Body of pancreas (tissue), 4 donors: ENCODE measurements around the gene SOX18.
A peak's percentile ranks its signal among the peaks of the same experiment; 100 is the strongest.

ENCODE experiments used
- POLR2A ChIP-seq, 3 donors: fragments of 450-650 bp; IDR thresholded peaks; one replicate each; pipeline ENCODE4 v1.6.1; 2016; ENCODE audit warnings: antibody characterized with exemption in 3 of 3, mild to moderate bottlenecking in 2 of 3
- TF ChIP-seq, protein P1 (sequence below), 7 experiments: fragments of 450-650 bp in 4 of 7; fragments of 200-600 bp in 3 of 7; sonication (generic) in 3 of 7; IDR thresholded peaks; one replicate each; pipeline ENCODE4 v1.5.1; 2016 to 2019; ENCODE audit warnings: antibody characterized with exemption in 7 of 7

DNA sequence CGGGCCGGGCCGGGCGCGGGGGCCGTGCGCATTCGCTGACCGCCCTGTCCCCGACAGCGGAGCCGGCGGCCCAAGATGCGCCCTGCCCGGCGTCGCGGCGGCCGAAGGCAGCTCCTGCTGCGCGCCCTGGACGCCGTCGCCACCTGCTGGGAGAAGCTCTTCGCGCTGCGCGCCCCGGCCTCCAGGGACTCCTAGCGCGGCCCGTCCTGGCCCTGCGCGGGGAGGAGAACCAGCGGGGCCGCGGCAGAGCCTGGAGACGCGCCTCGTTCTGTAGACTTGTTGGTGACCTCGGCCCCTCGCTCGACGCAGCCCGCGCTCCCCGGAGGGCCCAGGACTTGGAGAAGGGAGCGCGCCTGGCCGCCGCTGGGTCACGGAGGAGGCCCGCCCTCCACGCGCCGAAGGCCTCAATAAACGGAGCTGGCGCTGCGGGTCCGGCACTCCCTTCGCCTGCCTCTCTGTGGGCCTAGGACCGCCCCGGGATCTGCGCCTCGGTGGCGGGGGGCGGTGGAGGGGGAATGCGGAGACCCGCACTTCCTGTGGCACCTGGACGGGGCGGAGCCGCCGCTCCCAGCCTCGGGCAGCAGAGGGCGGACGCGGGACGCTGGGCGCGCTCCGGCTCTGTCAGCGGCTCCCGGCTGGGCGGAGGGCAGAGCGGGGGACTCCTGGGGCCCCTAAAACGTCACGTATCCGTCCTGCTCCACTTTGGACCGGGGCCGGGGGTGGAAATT lies 10.7 kb downstream of the SOX18 start:
- TF ChIP-seq, protein P1, sequence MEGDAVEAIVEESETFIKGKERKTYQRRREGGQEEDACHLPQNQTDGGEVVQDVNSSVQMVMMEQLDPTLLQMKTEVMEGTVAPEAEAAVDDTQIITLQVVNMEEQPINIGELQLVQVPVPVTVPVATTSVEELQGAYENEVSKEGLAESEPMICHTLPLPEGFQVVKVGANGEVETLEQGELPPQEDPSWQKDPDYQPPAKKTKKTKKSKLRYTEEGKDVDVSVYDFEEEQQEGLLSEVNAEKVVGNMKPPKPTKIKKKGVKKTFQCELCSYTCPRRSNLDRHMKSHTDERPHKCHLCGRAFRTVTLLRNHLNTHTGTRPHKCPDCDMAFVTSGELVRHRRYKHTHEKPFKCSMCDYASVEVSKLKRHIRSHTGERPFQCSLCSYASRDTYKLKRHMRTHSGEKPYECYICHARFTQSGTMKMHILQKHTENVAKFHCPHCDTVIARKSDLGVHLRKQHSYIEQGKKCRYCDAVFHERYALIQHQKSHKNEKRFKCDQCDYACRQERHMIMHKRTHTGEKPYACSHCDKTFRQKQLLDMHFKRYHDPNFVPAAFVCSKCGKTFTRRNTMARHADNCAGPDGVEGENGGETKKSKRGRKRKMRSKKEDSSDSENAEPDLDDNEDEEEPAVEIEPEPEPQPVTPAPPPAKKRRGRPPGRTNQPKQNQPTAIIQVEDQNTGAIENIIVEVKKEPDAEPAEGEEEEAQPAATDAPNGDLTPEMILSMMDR (IDR thresholded peaks at IDR 0.05) = peak; percentile 66 to 79 (median 75)
- peak in 1 of 3 donors; percentile 52 for TF ChIP-seq POLR2A (IDR thresholded peaks at IDR 0.05)
